Measurements from ENCODE around the gene TARS3.

The TARS3 gene

GRCh38 chr15:101619615-101619865 is 104.7 kb downstream of the TARS3 start:
- no peak for DNase-seq

- DNase-seq: no peak
Observed at GRCh38 chr15:101618851-101619614, 105.2 kb downstream of the TARS3 start.

GRCh38 chr15:101618076-101618475 is 106.2 kb downstream of the TARS3 start:
- no peak for DNase-seq

DNA sequence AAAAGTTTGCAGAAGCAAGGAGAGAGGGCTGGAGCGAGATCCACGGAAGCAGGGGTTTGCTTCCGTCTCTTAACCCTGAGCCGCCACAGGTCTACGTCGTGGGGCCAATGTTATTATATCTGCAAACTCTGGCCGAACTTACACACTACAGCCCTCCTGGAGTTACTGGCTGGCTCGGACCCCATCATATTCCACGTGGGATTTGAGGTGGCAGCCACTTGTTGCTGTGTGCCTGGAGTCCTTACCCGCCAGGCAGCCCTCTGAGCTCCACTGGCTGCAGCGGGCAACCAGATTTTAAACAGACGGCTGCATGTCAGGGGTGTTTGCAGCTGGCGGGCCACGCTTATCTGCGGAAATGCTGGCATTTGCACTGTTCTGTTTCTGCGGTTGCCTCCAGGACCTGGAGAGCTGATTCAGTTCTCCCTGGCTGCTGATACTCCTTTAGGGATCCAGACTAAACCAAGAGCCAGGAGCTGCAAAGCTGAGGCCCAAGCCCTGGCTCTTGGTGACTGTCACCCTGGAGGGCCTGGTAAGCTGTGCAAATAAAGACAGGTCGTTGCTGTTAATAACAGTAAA is 106.8 kb downstream of the TARS3 start:
- DNase-seq: no peak

- peak; percentile 63 for DNase-seq
Observed at GRCh38 chr15:101615986-101616848, 108.1 kb downstream of the TARS3 start.

DNA sequence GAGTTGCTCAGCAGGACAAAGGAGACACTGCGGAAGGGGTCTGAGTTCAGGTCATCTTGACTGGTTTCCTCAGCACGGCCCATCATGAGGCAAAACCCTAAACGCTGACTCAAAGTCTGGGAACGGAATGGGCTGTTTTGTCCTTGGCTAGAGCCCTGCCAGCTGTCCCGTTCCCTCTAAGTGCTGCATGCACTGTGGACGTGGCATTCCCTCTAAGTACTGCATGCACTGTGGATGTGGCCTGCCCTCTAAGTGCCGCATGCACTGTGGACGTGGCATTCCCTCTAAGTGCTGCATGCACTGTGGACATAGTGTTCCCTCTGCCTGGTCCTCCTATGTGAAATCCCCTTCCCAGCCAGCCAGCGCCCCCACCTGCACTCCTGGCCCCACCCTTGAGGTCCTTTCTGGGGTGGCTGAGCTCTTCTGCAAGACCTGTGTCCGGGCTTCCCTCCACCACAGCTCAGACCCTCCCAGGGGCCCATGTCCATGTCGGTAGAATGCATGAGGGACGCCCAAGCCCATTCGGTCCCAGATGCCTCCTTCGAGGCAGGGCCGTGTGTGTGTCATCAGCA is 108.8 kb downstream of the TARS3 start:
- no peak for DNase-seq

DNA sequence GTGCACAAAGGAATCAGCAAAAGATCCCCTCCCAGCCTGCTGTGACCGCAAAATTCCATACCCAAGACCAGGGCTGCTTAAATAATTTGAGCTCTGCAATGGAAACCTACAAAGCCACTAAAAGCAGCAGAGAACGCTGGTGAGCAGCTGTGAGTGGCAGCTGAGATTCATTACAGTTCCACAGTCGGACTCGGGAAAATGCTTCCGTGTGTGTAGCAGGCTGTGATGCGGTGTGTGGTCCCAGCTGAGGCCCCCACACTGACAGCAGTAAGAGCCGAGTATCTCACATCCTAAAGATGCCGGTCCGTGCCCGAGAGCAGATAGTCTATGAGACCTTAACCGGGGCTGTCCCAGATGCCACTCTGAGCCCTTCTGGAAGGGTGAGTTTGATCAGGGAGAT is 109.5 kb downstream of the TARS3 start:
- DNase-seq: no peak

DNA sequence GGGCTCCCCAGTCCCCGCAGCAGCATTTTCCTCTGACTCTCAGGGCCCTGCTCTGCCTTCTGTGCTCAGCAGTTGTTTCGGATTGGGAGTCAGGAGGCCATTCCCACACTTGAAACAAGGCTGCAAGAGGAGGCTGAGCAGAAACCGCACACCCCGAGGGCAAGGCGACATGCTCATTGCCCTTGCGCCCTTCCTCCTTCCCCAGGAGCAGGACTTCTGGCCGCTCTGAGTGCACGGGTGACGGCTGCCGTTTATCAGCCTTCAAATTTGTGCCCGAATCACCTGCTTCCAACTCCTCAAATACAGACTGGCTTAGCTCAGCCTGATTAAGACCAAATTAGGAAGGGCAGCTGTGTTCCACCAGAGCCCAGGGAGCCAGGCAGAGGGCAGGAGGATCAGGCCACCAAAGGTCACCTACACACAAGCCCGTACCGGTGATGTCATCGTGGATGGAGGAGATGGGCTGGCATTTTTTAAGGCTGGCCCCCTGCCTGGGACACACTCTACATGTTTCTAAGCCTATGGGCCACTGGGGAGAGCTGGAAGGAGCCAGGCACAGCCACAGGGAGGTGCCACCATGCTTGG is 110.2 kb downstream of the TARS3 start:
- peak; percentile 32 for DNase-seq

DNA sequence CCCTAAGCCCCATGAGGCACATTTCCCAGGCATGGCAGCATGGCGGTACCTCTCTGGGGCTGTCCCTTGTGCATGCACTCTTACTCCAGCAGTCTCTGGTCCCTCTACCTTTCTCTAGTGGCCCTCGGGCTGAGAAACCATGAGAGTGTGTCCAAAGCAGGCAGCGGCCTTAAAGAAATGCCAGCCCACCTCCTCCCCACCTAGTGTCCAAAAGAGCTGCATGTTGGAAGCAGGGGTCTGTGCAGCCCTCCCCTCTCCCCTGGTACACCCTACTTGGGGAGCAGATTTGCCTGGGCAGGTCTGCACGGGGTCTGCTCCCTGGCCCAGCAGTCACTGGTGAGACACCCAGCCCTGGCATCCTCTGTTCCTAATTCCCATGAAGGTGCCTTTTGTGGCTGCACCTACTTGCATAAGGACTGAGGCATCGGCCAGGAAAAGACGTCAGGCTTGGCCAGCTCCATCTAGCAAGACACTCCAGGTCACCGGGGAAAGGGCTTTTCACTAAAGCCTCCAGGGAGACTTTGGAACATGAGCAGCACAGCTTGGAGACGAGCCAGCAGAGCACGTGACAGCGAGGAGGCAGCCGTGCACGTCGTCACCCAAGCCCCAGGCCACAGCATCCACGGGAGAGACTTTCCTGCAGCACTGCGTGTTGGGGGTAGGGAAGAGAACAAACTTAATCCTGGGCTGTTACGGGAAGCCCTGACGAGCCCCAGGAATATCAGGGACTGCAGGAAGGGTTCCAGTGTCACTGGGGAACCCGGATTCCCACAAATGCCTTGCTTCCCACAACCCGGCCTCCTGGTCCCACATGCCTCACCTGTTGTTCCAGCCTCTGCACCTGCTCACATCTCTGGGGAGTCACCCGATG is 110.9 kb downstream of the TARS3 start:
- DNase-seq: peak; percentile 73

DNA sequence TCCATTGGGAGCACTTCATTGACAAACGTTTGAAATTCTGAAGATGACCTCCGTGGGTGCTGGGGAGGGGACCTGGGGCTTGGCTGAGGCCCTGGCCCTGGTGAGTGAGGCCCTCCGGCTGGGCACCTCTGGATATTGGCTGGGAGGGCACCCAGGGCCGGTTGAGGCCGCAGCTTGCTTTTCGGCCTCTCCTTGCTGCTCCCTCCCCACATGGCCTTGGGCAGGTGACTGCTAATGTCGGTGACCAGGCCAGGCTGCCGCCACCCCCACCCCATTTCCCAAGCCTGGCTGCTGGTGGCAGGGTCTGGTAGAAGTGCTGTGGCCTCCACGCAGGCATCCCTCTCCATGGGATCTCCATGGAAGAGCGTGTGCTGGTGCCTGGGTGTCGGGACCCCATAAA is 111.6 kb downstream of the TARS3 start:
- no peak for DNase-seq

DNA sequence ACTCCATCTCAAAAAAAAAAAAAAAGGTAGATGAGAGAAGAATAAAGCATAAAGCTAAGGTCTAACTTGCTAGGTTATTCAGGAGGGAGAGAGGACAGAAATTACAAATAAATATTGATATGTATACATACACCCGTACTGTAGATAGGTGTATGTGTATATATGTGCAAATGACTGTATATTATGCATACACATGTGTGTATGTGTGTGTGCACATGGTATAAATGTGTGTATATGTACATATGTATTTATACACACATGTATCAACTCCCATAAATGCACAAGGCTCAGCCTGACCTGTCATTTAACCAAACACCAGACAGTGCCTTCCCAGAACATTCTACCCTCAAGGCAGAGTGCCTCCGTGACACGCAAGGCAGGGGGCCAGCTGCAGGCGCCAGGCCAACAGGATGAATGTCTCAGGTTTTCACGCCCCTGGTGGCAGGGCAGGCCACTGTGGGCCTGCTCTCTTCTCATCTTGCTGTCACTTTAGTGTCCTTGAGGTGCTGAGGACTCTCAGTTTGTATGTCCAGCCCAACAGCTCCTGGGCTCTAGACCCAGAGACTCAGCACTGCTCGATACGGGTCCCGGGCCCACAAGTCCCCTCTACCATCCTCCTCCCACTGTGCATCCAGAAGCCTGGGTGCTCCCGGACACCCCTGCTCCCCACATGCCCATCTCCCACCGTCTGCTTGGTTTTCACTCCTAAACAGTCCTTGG is 112.5 kb downstream of the TARS3 start:
- no peak for DNase-seq

- DNase-seq: no peak
Observed at GRCh38 chr15:101611007-101611406, 113.3 kb downstream of the TARS3 start.

- no peak for DNase-seq
Observed at GRCh38 chr15:101610611-101611000, 113.7 kb downstream of the TARS3 start.

- DNase-seq: no peak
Observed at GRCh38 chr15:101609742-101610610, 114.3 kb downstream of the TARS3 start.

GRCh38 chr15:101608201-101608600 is 116.1 kb downstream of the TARS3 start:
- DNase-seq: no peak

GRCh38 chr15:101607108-101607507 is 117.2 kb downstream of the TARS3 start:
- DNase-seq: peak; percentile 16

DNA sequence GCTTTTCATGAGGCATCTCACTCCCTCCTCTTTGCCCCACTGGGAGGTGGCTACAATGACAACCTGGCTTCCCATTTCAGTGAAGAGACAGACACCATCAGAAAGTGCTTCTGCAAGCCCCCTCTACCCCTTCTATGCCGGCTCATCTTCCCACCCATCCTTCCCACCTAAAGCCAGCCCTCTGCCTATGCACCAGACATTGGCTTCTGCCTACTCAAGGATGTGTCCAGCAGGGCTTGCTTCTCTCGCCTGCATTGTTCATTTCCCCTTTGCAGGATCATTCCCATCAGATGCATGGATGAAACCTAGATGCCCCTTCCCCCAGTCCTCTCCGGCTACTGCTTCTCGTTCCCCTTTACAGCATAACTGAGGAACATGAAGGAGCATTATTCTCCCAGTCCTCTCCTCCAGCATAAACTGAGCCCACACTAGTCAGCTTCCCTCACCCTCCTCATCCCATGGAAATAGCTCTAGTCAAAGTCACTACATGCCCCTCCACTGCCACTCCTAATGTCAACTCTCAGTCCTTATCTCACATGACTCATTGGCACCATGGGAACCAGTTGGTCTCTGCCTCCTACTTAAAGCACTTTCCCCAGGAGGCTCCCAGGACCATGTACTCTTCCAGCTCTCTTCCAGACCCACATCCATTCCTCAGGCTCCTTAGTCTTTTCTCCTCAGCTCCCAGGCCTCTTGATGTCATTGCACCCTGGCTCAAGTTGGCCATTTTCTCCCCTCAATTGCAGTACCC is 120.0 kb downstream of the TARS3 start:
- no peak for DNase-seq
